SK-N-MC (cell line): Measurements from ENCODE around the gene G6PC2.

Source experiments
- DNase-seq: peaks from one replicate; pipeline ENCODE4 v3.0.0-alpha.2; 2011; ENCODE audit warnings: low read depth, low spot score
- H3K27ac ChIP-seq: fragments of 200-600 bp; sonication (generic); 2 replicates; pipeline ENCODE4 v1.5.1; 2016; ENCODE audit warnings: mixed run types
- H3K36me3 ChIP-seq: fragments of 200-600 bp; sonication (generic); 2 replicates; pipeline ENCODE4 v1.6.1; 2017; ENCODE audit warnings: antibody characterized with exemption, low read length, mixed read lengths; ENCODE audit not compliant: insufficient read depth
- H3K4me3 ChIP-seq: fragments of 200-600 bp; sonication (generic); 2 replicates; pipeline ENCODE4 v1.5.1; 2016
- H3K9ac ChIP-seq: fragments of 200-600 bp; sonication (generic); 2 replicates; pipeline ENCODE4 v1.8.0; 2017; ENCODE audit warnings: mixed run types, mixed read lengths; ENCODE audit not compliant: insufficient read length
- H3K9me3 ChIP-seq: fragments of 200-600 bp; sonication (generic); 2 replicates; pipeline ENCODE4 v1.6.1; 2017; ENCODE audit warnings: low read depth, mild to moderate bottlenecking, antibody characterized with exemption, low read length, moderate library complexity, mixed read lengths
- EZH2 ChIP-seq: fragments of 200-600 bp; sonication (generic); IDR thresholded peaks from one replicate; pipeline ENCODE4 v1.6.1; 2017; ENCODE audit warnings: antibody characterized with exemption
- FOXP2 ChIP-seq: optimal IDR thresholded peaks from 2 replicates; pipeline ENCODE3; 2011; ENCODE audit warnings: mild to moderate bottlenecking, moderate library complexity; ENCODE audit not compliant: insufficient read depth; ENCODE audit errors: extremely low read length, control extremely low read depth
- POLR2AphosphoS5 ChIP-seq: IDR thresholded peaks from 2 replicates; pipeline ENCODE4 v1.6.1; 2012; ENCODE audit warnings: mild to moderate bottlenecking, low read depth, low read length, borderline replicate concordance

The G6PC2 gene

GRCh38 chr2:168896783-168897182 is 4.3 kb upstream of the G6PC2 start:
- no peak for DNase-seq
- no peak overlapping the region for H3K9ac ChIP-seq
- no peaks in the 10 kb centered on the region for H3K9me3 ChIP-seq
- H3K4me3 ChIP-seq: no peak overlapping the region
- no peak overlapping the region for H3K27ac ChIP-seq
- no peaks in the 10 kb centered on the region for H3K36me3 ChIP-seq
- TF ChIP-seq POLR2AphosphoS5 (no peak), EZH2 (no peak), FOXP2 (no peak)

GRCh38 chr2:168897449-168897848 is 3.6 kb upstream of the G6PC2 start:
- no peak for DNase-seq
- Histone ChIP-seq H3K9ac (no peak overlapping the region), H3K36me3 (no peaks in the 10 kb centered on the region), H3K9me3 (no peaks in the 10 kb centered on the region), H3K4me3 (no peak overlapping the region), H3K27ac (no peak overlapping the region)
- no peak for TF ChIP-seq POLR2AphosphoS5
- TF ChIP-seq EZH2: no peak
- TF ChIP-seq FOXP2: no peak

- Histone ChIP-seq H3K9me3 (no peaks in the 10 kb centered on the region), H3K4me3 (no peak overlapping the region), H3K36me3 (no peaks in the 10 kb centered on the region), H3K9ac (no peak overlapping the region), H3K27ac (no peak overlapping the region)
- DNase-seq: no peak
- TF ChIP-seq POLR2AphosphoS5 (no peak), FOXP2 (no peak), EZH2 (no peak)
These were observed 2.8 kb downstream of the G6PC2 start for GRCh38 chr2:168903888-168904287.

GRCh38 chr2:168904358-168904757 is 3.3 kb downstream of the G6PC2 start:
- H3K27ac ChIP-seq: no peak overlapping the region
- no peak for DNase-seq
- no peak overlapping the region for H3K9ac ChIP-seq
- no peaks in the 10 kb centered on the region for H3K36me3 ChIP-seq
- no peak overlapping the region for H3K4me3 ChIP-seq
- no peaks in the 10 kb centered on the region for H3K9me3 ChIP-seq
- TF ChIP-seq POLR2AphosphoS5: no peak
- no peak for TF ChIP-seq FOXP2
- TF ChIP-seq EZH2: no peak

- no peak for DNase-seq
- H3K9ac ChIP-seq: no peak overlapping the region
- no peaks in the 10 kb centered on the region for H3K36me3 ChIP-seq
- no peak overlapping the region for H3K4me3 ChIP-seq
- no peak overlapping the region for H3K27ac ChIP-seq
- TF ChIP-seq POLR2AphosphoS5 (no peak), FOXP2 (no peak), EZH2 (no peak)
- no peaks in the 10 kb centered on the region for H3K9me3 ChIP-seq
These were observed 7.0 kb downstream of the G6PC2 start for GRCh38 chr2:168907940-168908662.

GRCh38 chr2:168910330-168910729 is 9.2 kb downstream of the G6PC2 start:
- H3K9me3 ChIP-seq: no peaks in the 10 kb centered on the region
- H3K27ac ChIP-seq: no peak overlapping the region
- H3K4me3 ChIP-seq: no peak overlapping the region
- no peak overlapping the region for H3K9ac ChIP-seq
- peak; percentile 21; the same call in 1 of the 2 replicates for TF ChIP-seq POLR2AphosphoS5
- TF ChIP-seq EZH2: no peak
- no peaks in the 10 kb centered on the region for H3K36me3 ChIP-seq
- peak; percentile 83 for DNase-seq

- Histone ChIP-seq H3K9ac (no peak overlapping the region), H3K9me3 (no peaks in the 10 kb centered on the region), H3K27ac (no peak overlapping the region), H3K36me3 (no peaks in the 10 kb centered on the region), H3K4me3 (no peak overlapping the region)
- TF ChIP-seq EZH2 (no peak), FOXP2 (no peak), POLR2AphosphoS5 (no peak)
- DNase-seq: no peak
These were observed 11.4 kb downstream of the G6PC2 start for GRCh38 chr2:168912466-168912865.

- Histone ChIP-seq H3K9ac (no peak overlapping the region), H3K4me3 (no peak overlapping the region), H3K27ac (no peak overlapping the region), H3K36me3 (no peaks in the 10 kb centered on the region), H3K9me3 (no peaks in the 10 kb centered on the region)
- no peak for TF ChIP-seq FOXP2
- TF ChIP-seq POLR2AphosphoS5: no peak
- no peak for TF ChIP-seq EZH2
- no peak for DNase-seq
These were observed 11.8 kb downstream of the G6PC2 start for GRCh38 chr2:168912901-168913369.

- H3K9ac ChIP-seq: no peak overlapping the region
- H3K36me3 ChIP-seq: no peaks in the 10 kb centered on the region
- no peak for TF ChIP-seq EZH2
- no peak for TF ChIP-seq POLR2AphosphoS5
- TF ChIP-seq FOXP2: no peak
- H3K9me3 ChIP-seq: no peaks in the 10 kb centered on the region
- no peak overlapping the region for H3K27ac ChIP-seq
- no peak for DNase-seq
- no peak overlapping the region for H3K4me3 ChIP-seq
These were observed 12.4 kb downstream of the G6PC2 start for GRCh38 chr2:168913495-168913894.
